Measurements from ENCODE around the gene RNF146. TPM values are rescaled to one million over a fixed set of nuclear protein-coding genes. Genes with fewer than 3 reads are reported as not detected.

Gene RNF146
- total RNA-seq, 1 experiment from 2014 or later = 43.1 TPM

DNA sequence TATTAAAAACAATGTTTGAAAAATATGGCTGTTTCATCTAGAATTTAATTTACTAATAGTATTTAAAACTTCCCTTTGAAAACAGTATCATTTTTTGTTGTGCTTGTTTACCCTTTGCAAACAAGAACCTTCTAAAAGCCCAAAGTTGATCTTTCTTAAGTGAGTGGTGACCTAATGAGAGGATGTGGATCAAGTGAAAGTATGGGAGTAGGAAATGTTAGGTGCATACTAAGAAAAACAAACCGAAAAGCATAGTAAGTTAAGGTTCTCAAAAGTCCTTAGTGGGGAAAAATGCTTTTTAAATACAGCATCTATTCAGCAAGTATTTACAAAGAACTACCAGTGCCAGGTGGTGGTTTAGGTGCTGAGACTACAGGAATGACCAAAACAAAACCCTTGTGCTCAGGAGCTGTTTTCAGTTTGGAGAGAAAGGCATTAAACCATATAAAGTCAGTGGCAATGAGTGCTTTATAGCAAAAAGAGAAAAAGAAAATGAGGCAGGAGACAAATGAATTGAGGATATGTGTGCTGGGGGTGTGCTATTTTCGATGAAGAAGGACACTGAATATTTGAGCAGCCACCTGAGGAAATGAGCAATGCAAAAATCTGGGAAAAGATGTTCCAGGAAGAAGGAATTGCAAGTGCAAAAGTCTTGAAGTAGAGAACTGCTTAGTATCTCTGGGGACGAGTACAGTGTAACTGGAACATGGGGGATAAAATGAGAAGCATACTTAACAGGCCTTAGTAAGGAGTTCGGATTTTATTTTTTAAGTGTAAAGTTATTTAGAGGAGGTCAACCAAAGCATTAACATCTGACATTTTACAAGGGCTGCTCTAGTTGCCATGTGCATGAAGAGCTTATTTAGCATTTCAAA lies 24.0 kb downstream of the RNF146 start:
- no TSS peak for BruUV-seq (replicated peaks)
- ATAC-seq = no peak
- no peaks in the 10 kb centered on the region for H3K9me3 ChIP-seq (ENCODE audit: control insufficient read depth, insufficient read depth, low read depth, low read length)
- intact Hi-C loops (cut with micrococcal nuclease; ENCODE audit: unreplicated experiment) = no loop called here
- no peak overlapping the region for H3K4me3 ChIP-seq (ENCODE audit: low read depth in 2 of 2, low read length in 2 of 2)
- in situ Hi-C loops (cut with HindIII; ENCODE audit: low pct_unique_long_range_greater_than_20kb, low sequenced_read_pairs) = no loop called here
- CTCF ChIA-PET = no interaction called here
- no peak overlapping the region for H3K27ac ChIP-seq (ENCODE audit: low read length)
- TF ChIP-seq SIN3A (IDR thresholded peaks at IDR 0.05; ENCODE audit: borderline replicate concordance, insufficient read depth, low read depth, low read length) (no peak), TCF7L2 (IDR thresholded peaks at IDR 0.05; ENCODE audit: low read depth, low read length) (no peak), POLR2AphosphoS5 (IDR thresholded peaks at IDR 0.05; ENCODE audit: low read depth, low read length) (no peak)
- TF ChIP-seq, protein P1, sequence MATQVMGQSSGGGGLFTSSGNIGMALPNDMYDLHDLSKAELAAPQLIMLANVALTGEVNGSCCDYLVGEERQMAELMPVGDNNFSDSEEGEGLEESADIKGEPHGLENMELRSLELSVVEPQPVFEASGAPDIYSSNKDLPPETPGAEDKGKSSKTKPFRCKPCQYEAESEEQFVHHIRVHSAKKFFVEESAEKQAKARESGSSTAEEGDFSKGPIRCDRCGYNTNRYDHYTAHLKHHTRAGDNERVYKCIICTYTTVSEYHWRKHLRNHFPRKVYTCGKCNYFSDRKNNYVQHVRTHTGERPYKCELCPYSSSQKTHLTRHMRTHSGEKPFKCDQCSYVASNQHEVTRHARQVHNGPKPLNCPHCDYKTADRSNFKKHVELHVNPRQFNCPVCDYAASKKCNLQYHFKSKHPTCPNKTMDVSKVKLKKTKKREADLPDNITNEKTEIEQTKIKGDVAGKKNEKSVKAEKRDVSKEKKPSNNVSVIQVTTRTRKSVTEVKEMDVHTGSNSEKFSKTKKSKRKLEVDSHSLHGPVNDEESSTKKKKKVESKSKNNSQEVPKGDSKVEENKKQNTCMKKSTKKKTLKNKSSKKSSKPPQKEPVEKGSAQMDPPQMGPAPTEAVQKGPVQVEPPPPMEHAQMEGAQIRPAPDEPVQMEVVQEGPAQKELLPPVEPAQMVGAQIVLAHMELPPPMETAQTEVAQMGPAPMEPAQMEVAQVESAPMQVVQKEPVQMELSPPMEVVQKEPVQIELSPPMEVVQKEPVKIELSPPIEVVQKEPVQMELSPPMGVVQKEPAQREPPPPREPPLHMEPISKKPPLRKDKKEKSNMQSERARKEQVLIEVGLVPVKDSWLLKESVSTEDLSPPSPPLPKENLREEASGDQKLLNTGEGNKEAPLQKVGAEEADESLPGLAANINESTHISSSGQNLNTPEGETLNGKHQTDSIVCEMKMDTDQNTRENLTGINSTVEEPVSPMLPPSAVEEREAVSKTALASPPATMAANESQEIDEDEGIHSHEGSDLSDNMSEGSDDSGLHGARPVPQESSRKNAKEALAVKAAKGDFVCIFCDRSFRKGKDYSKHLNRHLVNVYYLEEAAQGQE (IDR thresholded peaks at IDR 0.05; ENCODE audit: insufficient read depth in 1 of 2, low read depth in 2 of 2, low read length in 1 of 2) = no peak
- TF ChIP-seq, protein P2, sequence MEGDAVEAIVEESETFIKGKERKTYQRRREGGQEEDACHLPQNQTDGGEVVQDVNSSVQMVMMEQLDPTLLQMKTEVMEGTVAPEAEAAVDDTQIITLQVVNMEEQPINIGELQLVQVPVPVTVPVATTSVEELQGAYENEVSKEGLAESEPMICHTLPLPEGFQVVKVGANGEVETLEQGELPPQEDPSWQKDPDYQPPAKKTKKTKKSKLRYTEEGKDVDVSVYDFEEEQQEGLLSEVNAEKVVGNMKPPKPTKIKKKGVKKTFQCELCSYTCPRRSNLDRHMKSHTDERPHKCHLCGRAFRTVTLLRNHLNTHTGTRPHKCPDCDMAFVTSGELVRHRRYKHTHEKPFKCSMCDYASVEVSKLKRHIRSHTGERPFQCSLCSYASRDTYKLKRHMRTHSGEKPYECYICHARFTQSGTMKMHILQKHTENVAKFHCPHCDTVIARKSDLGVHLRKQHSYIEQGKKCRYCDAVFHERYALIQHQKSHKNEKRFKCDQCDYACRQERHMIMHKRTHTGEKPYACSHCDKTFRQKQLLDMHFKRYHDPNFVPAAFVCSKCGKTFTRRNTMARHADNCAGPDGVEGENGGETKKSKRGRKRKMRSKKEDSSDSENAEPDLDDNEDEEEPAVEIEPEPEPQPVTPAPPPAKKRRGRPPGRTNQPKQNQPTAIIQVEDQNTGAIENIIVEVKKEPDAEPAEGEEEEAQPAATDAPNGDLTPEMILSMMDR (IDR thresholded peaks at IDR 0.05) = no peak
- no peaks in the 10 kb centered on the region for H3K4me1 ChIP-seq (ENCODE audit: control insufficient read depth, insufficient read depth, low read length)
- peaks cover 55% of the 10 kb centered on the region for H3K36me3 ChIP-seq (ENCODE audit: control insufficient read depth, insufficient read depth, low read length)
- no peaks in the 10 kb centered on the region for H3K27me3 ChIP-seq (ENCODE audit: control insufficient read depth, insufficient read depth, low read length)
- POLR2A ChIA-PET = no interaction called here
- no peak for DNase-seq (ENCODE audit: low read depth, low spot score)

DNA sequence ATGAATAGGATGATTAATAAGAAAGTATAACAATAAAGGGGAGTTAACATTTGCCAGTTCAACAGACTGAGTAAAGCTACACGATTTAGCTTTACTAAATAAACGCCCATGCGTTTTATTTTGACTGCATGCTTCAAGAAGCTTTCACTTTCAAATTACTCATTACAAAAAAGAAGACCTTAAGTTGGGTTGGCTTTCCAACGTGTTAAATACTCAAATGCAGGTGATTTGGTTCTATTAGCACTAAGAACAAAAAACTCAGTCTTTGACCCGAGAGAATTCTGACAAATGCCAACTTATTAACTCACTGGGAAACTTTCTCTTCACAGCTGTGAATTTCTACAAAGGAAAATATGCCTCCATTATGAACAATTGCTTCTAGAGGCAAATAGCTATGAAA lies 24.8 kb downstream of the RNF146 start:
- Histone ChIP-seq H3K27ac (ENCODE audit: low read length) (no peak overlapping the region), H3K36me3 (ENCODE audit: control insufficient read depth, insufficient read depth, low read length) (peaks cover 47% of the 10 kb centered on the region), H3K27me3 (ENCODE audit: control insufficient read depth, insufficient read depth, low read length) (no peaks in the 10 kb centered on the region), H3K4me3 (ENCODE audit: low read depth in 2 of 2, low read length in 2 of 2) (no peak overlapping the region), H3K4me1 (ENCODE audit: control insufficient read depth, insufficient read depth, low read length) (no peaks in the 10 kb centered on the region), H3K9me3 (ENCODE audit: control insufficient read depth, insufficient read depth, low read depth, low read length) (no peaks in the 10 kb centered on the region)
- TF ChIP-seq, protein P2 (IDR thresholded peaks at IDR 0.05) = no peak
- TF ChIP-seq TCF7L2 (IDR thresholded peaks at IDR 0.05; ENCODE audit: low read depth, low read length) = no peak
- no peak for TF ChIP-seq SIN3A (IDR thresholded peaks at IDR 0.05; ENCODE audit: borderline replicate concordance, insufficient read depth, low read depth, low read length)
- TF ChIP-seq POLR2AphosphoS5 (IDR thresholded peaks at IDR 0.05; ENCODE audit: low read depth, low read length) = no peak
- TF ChIP-seq, protein P1 (IDR thresholded peaks at IDR 0.05; ENCODE audit: insufficient read depth in 1 of 2, low read depth in 2 of 2, low read length in 1 of 2) = no peak
- ATAC-seq = no peak
- ChIA-PET POLR2A (no interaction called here), CTCF (no interaction called here)
- DNase-seq (ENCODE audit: low read depth, low spot score) = no peak
- BruUV-seq (replicated peaks) = no TSS peak
- in situ Hi-C loops (cut with HindIII; ENCODE audit: low pct_unique_long_range_greater_than_20kb, low sequenced_read_pairs) = no loop called here
- intact Hi-C loops (cut with micrococcal nuclease; ENCODE audit: unreplicated experiment) = no loop called here
